GM23338 (cell line): ENCODE results near the gene TEX54. TPM values are rescaled to one million over a fixed set of nuclear protein-coding genes. Genes with fewer than 3 reads are reported as not detected.

Experiments
- ATAC-seq: fragments of 200-7000 bp; cut with Tn5 transposase; 3 replicates; pipeline ENCODE4 v1.9.1; 2020
- DNase-seq: peaks from one replicate; pipeline ENCODE4 v3.0.0-alpha.2; 2015; ENCODE audit warnings: low spot score
- H2AFZ ChIP-seq: fragments of 200-600 bp; sonication (generic); 2 replicates; pipeline ENCODE4 v1.8.0; 2016; ENCODE audit warnings: antibody characterized with exemption, mild to moderate bottlenecking, moderate library complexity
- H3F3A ChIP-seq: fragments of 200-600 bp; sonication (generic); replicated peaks from 2 replicates; pipeline ENCODE4 v1.8.0; 2017; ENCODE audit warnings: antibody characterized with exemption, mixed run types, low read depth
- H3K27ac ChIP-seq: fragments of 200-600 bp; sonication (generic); 2 replicates; pipeline ENCODE4 v1.6.1; 2016; ENCODE audit warnings: low read depth
- H3K27me3 ChIP-seq: fragments of 200-600 bp; sonication (generic); 2 replicates; pipeline ENCODE4 v1.8.0; 2016; ENCODE audit warnings: mild to moderate bottlenecking, mixed run types, moderate library complexity; ENCODE audit not compliant: insufficient read depth
- H3K36me3 ChIP-seq: fragments of 200-600 bp; sonication (generic); 2 replicates; pipeline ENCODE4 v1.8.0; 2016; ENCODE audit warnings: mild to moderate bottlenecking; ENCODE audit not compliant: insufficient read depth
- H3K4me1 ChIP-seq: fragments of 200-600 bp; sonication (generic); 2 replicates; pipeline ENCODE4 v1.8.0; 2016; ENCODE audit warnings: mild to moderate bottlenecking, moderate library complexity; ENCODE audit not compliant: insufficient read depth
- H3K4me2 ChIP-seq: fragments of 200-600 bp; sonication (generic); 2 replicates; pipeline ENCODE4 v1.7.1; 2017; ENCODE audit warnings: mixed run types
- H3K4me3 ChIP-seq: fragments of 200-600 bp; sonication (generic); 2 replicates; pipeline ENCODE4 v1.6.1; 2016; ENCODE audit warnings: mixed run types
- H3K79me2 ChIP-seq: fragments of 200-600 bp; sonication (generic); replicated peaks from 2 replicates; pipeline ENCODE4 v1.8.0; 2017; ENCODE audit warnings: mild to moderate bottlenecking; ENCODE audit not compliant: insufficient read depth
- H3K9me2 ChIP-seq: fragments of 200-600 bp; sonication (generic); 2 replicates; pipeline ENCODE4 v1.8.0; 2017; ENCODE audit not compliant: insufficient read depth
- H4K20me1 ChIP-seq: fragments of 200-600 bp; sonication (generic); replicated peaks from 2 replicates; pipeline ENCODE4 v1.8.0; 2017; ENCODE audit warnings: mild to moderate bottlenecking; ENCODE audit not compliant: insufficient read depth
- H3K27ac Mint-ChIP-seq: 2 replicates; pipeline ENCODE4 v1.8.0; 2020; ENCODE audit warnings: inconsistent platforms, mild to moderate bottlenecking, moderate library complexity, mixed read lengths
- H3K27me3 Mint-ChIP-seq: 3 replicates; pipeline ENCODE4 v1.8.0; 2022; ENCODE audit warnings: low read depth, mild to moderate bottlenecking, moderate library complexity, mixed read lengths, inconsistent platforms; ENCODE audit not compliant: insufficient read depth, poor library complexity
- H3K36me3 Mint-ChIP-seq: 3 replicates; pipeline ENCODE4 v1.8.0; 2021; ENCODE audit warnings: low read depth, mild to moderate bottlenecking, inconsistent platforms, moderate library complexity, mixed read lengths
- H3K4me1 Mint-ChIP-seq: 3 replicates; pipeline ENCODE4 v1.8.0; 2020; ENCODE audit warnings: mild to moderate bottlenecking, inconsistent platforms, mixed read lengths
- H3K4me3 Mint-ChIP-seq: 3 replicates; pipeline ENCODE4 v1.8.0; 2021; ENCODE audit warnings: moderate library complexity, mild to moderate bottlenecking, inconsistent platforms, mixed read lengths
- H3K9me3 Mint-ChIP-seq: 3 replicates; pipeline ENCODE4 v1.8.0; 2020; ENCODE audit warnings: moderate library complexity, mild to moderate bottlenecking, inconsistent platforms, mixed read lengths
- EZH2 ChIP-seq: fragments of 200-600 bp; sonication (generic); IDR thresholded peaks from one replicate; pipeline ENCODE4 v1.8.0; 2017; ENCODE audit warnings: antibody characterized with exemption, mild to moderate bottlenecking, low read depth; ENCODE audit not compliant: unreplicated experiment
- EZH2phosphoT487 ChIP-seq: fragments of 200-600 bp; sonication (generic); IDR thresholded peaks from one replicate; pipeline ENCODE4 v1.8.1; 2018; ENCODE audit warnings: antibody characterized with exemption; ENCODE audit not compliant: unreplicated experiment
- JUNB ChIP-seq: IDR thresholded peaks from one replicate; pipeline ENCODE4 v1.6.1; 2016; ENCODE audit warnings: antibody characterized with exemption; ENCODE audit not compliant: unreplicated experiment
- NANOG ChIP-seq: IDR thresholded peaks from 2 replicates; pipeline ENCODE4 v1.6.1; 2016; ENCODE audit warnings: antibody characterized with exemption, borderline replicate concordance
- POLR2AphosphoS5 ChIP-seq: IDR thresholded peaks from 2 replicates; pipeline ENCODE4 v1.6.1; 2016; ENCODE audit warnings: antibody characterized with exemption, low read depth
- ZNF114 ChIP-seq: fragments of 250-450 bp; sonication (Bioruptor Pico); IDR thresholded peaks from 2 replicates; pipeline ENCODE4 v1.5.0; 2020; ENCODE audit warnings: mild to moderate bottlenecking, moderate library complexity
- ZNF331 ChIP-seq: fragments of 250-450 bp; sonication (Bioruptor Pico); IDR thresholded peaks from 2 replicates; pipeline ENCODE4 v1.5.0; 2020; ENCODE audit warnings: low read depth, mild to moderate bottlenecking, moderate library complexity
- polyA plus RNA-seq: library from polyadenylated mRNA; unstranded; fragments of >200 nt; fragmentation: Nextera tagmentation; extraction: Ambion mirVana; gene quantifications from 2 replicates; pipeline ENCODE4 v1.2.1, GENCODE V29; 2016
- total RNA-seq: library from RNA; depleted of rRNA; stranded (reverse); fragments of >200 nt; shearing (Covaris generic); gene quantifications from 2 replicates; pipeline ENCODE4 v1.2.3, GENCODE V29; 2014
- TF ChIP-seq, protein P1 (sequence below): fragments of 250-450 bp; sonication (Bioruptor Pico); IDR thresholded peaks from 2 replicates; pipeline ENCODE4 v1.5.0; 2020; ENCODE audit warnings: mild to moderate bottlenecking, moderate library complexity
- TF ChIP-seq, protein P2 (sequence below): IDR thresholded peaks from 2 replicates; pipeline ENCODE4 v1.6.1; 2016; ENCODE audit warnings: antibody characterized with exemption
- TF ChIP-seq, protein P3 (sequence below), 2 experiments: fragments of 200-600 bp in 1 of 2; sonication (generic) in 1 of 2; conservative IDR thresholded peaks; 2 replicates each; pipeline versions ENCODE4 v1.5.1 to v1.6.1; 2016 to 2017; ENCODE audit warnings: antibody characterized with exemption in 2 of 2, low read depth in 2 of 2, mild to moderate bottlenecking in 2 of 2, moderate library complexity in 1 of 2
- TF ChIP-seq, protein P4 (sequence below): IDR thresholded peaks from one replicate; pipeline ENCODE4 v1.6.1; 2018; ENCODE audit warnings: antibody characterized with exemption; ENCODE audit not compliant: unreplicated experiment

The TEX54 gene
- total and polyA plus RNA-seq, 2 experiments from 2014 or later, result 1.9 TPM; not detected in 1

DNA sequence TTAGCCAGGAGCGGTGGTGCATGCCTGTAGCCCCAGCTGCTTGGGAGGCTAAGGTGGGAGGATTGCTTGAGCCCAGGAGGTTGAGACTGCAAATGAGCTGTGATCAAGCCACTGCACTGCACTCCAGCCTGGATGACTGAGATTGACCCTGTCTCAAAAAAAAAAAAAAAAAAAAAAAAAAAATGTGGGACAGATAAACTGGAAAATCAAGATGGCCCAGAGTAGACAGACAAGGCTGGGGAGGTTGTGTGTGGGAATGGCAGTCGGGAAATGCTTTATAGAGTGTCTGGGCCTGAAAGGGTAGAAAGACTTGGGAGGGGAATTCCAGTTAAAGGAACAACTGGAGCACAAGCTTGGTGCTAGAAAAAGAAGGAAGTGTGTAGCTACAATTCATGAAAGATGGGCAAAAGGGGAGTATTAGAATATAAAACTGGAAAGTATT, 24.9 kb upstream of the TEX54 start:
- H3F3A ChIP-seq, result peaks cover 60% of the 10 kb centered on the region
- no peak overlapping the region for H2AFZ ChIP-seq
- peak overlapping the region; percentile 88 for H3K4me2 ChIP-seq
- no peak for ATAC-seq
- no peaks in the 10 kb centered on the region for H3K27me3 ChIP-seq
- H3K36me3 ChIP-seq, result peaks cover 34% of the 10 kb centered on the region
- Mint-ChIP-seq H3K36me3 (peaks cover 88% of the 10 kb centered on the region), H3K27me3 (peaks cover 54% of the 10 kb centered on the region), H3K9me3 (peaks cover 17% of the 10 kb centered on the region), H3K4me1 (peaks cover 56% of the 10 kb centered on the region), H3K27ac (peak overlapping the region; percentile 100), H3K4me3 (peak overlapping the region; percentile 98)
- H4K20me1 ChIP-seq, result peaks cover 39% of the 10 kb centered on the region
- peaks cover 97% of the 10 kb centered on the region for H3K79me2 ChIP-seq
- peak overlapping the region; percentile 100 for H3K4me3 ChIP-seq
- H3K27ac ChIP-seq, result peak overlapping the region; percentile 94
- peaks cover 67% of the 10 kb centered on the region for H3K4me1 ChIP-seq
- TF ChIP-seq, protein P1, sequence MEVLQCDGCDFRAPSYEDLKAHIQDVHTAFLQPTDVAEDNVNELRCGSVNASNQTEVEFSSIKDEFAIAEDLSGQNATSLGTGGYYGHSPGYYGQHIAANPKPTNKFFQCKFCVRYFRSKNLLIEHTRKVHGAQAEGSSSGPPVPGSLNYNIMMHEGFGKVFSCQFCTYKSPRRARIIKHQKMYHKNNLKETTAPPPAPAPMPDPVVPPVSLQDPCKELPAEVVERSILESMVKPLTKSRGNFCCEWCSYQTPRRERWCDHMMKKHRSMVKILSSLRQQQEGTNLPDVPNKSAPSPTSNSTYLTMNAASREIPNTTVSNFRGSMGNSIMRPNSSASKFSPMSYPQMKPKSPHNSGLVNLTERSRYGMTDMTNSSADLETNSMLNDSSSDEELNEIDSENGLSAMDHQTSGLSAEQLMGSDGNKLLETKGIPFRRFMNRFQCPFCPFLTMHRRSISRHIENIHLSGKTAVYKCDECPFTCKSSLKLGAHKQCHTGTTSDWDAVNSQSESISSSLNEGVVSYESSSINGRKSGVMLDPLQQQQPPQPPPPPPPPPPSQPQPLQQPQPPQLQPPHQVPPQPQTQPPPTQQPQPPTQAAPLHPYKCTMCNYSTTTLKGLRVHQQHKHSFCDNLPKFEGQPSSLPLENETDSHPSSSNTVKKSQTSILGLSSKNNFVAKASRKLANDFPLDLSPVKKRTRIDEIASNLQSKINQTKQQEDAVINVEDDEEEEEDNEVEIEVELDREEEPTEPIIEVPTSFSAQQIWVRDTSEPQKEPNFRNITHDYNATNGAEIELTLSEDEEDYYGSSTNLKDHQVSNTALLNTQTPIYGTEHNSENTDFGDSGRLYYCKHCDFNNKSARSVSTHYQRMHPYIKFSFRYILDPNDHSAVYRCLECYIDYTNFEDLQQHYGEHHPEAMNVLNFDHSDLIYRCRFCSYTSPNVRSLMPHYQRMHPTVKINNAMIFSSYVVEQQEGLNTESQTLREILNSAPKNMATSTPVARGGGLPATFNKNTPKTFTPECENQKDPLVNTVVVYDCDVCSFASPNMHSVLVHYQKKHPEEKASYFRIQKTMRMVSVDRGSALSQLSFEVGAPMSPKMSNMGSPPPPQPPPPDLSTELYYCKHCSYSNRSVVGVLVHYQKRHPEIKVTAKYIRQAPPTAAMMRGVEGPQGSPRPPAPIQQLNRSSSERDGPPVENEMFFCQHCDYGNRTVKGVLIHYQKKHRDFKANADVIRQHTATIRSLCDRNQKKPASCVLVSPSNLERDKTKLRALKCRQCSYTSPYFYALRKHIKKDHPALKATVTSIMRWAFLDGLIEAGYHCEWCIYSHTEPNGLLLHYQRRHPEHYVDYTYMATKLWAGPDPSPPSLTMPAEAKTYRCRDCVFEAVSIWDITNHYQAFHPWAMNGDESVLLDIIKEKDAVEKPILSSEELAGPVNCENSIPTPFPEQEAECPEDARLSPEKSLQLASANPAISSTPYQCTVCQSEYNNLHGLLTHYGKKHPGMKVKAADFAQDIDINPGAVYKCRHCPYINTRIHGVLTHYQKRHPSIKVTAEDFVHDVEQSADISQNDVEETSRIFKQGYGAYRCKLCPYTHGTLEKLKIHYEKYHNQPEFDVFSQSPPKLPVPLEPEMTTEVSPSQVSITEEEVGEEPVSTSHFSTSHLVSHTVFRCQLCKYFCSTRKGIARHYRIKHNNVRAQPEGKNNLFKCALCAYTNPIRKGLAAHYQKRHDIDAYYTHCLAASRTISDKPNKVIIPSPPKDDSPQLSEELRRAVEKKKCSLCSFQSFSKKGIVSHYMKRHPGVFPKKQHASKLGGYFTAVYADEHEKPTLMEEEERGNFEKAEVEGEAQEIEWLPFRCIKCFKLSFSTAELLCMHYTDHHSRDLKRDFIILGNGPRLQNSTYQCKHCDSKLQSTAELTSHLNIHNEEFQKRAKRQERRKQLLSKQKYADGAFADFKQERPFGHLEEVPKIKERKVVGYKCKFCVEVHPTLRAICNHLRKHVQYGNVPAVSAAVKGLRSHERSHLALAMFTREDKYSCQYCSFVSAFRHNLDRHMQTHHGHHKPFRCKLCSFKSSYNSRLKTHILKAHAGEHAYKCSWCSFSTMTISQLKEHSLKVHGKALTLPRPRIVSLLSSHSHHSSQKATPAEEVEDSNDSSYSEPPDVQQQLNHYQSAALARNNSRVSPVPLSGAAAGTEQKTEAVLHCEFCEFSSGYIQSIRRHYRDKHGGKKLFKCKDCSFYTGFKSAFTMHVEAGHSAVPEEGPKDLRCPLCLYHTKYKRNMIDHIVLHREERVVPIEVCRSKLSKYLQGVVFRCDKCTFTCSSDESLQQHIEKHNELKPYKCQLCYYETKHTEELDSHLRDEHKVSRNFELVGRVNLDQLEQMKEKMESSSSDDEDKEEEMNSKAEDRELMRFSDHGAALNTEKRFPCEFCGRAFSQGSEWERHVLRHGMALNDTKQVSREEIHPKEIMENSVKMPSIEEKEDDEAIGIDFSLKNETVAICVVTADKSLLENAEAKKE (CRISPR knock-in tag), result no peak
- no peak for TF ChIP-seq NANOG
- TF ChIP-seq, protein P2, sequence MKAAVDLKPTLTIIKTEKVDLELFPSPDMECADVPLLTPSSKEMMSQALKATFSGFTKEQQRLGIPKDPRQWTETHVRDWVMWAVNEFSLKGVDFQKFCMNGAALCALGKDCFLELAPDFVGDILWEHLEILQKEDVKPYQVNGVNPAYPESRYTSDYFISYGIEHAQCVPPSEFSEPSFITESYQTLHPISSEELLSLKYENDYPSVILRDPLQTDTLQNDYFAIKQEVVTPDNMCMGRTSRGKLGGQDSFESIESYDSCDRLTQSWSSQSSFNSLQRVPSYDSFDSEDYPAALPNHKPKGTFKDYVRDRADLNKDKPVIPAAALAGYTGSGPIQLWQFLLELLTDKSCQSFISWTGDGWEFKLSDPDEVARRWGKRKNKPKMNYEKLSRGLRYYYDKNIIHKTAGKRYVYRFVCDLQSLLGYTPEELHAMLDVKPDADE, result no peak
- TF ChIP-seq EZH2, result no peak
- TF ChIP-seq, protein P3, sequence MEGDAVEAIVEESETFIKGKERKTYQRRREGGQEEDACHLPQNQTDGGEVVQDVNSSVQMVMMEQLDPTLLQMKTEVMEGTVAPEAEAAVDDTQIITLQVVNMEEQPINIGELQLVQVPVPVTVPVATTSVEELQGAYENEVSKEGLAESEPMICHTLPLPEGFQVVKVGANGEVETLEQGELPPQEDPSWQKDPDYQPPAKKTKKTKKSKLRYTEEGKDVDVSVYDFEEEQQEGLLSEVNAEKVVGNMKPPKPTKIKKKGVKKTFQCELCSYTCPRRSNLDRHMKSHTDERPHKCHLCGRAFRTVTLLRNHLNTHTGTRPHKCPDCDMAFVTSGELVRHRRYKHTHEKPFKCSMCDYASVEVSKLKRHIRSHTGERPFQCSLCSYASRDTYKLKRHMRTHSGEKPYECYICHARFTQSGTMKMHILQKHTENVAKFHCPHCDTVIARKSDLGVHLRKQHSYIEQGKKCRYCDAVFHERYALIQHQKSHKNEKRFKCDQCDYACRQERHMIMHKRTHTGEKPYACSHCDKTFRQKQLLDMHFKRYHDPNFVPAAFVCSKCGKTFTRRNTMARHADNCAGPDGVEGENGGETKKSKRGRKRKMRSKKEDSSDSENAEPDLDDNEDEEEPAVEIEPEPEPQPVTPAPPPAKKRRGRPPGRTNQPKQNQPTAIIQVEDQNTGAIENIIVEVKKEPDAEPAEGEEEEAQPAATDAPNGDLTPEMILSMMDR (conservative IDR thresholded peaks at IDR 0.05; ENCODE audit: low read depth in 2 of 2), result no peak
- no peak for TF ChIP-seq EZH2phosphoT487
- no peak for TF ChIP-seq ZNF114 (CRISPR knock-in tag)
- no peak for TF ChIP-seq JUNB
- no peak for TF ChIP-seq POLR2AphosphoS5
- TF ChIP-seq, protein P4, sequence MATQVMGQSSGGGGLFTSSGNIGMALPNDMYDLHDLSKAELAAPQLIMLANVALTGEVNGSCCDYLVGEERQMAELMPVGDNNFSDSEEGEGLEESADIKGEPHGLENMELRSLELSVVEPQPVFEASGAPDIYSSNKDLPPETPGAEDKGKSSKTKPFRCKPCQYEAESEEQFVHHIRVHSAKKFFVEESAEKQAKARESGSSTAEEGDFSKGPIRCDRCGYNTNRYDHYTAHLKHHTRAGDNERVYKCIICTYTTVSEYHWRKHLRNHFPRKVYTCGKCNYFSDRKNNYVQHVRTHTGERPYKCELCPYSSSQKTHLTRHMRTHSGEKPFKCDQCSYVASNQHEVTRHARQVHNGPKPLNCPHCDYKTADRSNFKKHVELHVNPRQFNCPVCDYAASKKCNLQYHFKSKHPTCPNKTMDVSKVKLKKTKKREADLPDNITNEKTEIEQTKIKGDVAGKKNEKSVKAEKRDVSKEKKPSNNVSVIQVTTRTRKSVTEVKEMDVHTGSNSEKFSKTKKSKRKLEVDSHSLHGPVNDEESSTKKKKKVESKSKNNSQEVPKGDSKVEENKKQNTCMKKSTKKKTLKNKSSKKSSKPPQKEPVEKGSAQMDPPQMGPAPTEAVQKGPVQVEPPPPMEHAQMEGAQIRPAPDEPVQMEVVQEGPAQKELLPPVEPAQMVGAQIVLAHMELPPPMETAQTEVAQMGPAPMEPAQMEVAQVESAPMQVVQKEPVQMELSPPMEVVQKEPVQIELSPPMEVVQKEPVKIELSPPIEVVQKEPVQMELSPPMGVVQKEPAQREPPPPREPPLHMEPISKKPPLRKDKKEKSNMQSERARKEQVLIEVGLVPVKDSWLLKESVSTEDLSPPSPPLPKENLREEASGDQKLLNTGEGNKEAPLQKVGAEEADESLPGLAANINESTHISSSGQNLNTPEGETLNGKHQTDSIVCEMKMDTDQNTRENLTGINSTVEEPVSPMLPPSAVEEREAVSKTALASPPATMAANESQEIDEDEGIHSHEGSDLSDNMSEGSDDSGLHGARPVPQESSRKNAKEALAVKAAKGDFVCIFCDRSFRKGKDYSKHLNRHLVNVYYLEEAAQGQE, result no peak
- no peak for TF ChIP-seq ZNF331
- DNase-seq, result no peak
- H3K9me2 ChIP-seq, result no peaks in the 10 kb centered on the region
